Activated CD4-positive, alpha-beta T cell treated with anti-CD3 and anti-CD28 coated beads for 24 hours (primary cell): ENCODE measurements around the gene DNAJB12.
A peak's percentile ranks its signal among the peaks of the same experiment; 100 is the strongest.

ENCODE experiments used
- DNase-seq, 2 donors: peaks; one replicate each; pipeline ENCODE4 v3.0.0-alpha.2; 2020; ENCODE audit warnings: low read depth in 2 of 2

DNAJB12 gene

DNA sequence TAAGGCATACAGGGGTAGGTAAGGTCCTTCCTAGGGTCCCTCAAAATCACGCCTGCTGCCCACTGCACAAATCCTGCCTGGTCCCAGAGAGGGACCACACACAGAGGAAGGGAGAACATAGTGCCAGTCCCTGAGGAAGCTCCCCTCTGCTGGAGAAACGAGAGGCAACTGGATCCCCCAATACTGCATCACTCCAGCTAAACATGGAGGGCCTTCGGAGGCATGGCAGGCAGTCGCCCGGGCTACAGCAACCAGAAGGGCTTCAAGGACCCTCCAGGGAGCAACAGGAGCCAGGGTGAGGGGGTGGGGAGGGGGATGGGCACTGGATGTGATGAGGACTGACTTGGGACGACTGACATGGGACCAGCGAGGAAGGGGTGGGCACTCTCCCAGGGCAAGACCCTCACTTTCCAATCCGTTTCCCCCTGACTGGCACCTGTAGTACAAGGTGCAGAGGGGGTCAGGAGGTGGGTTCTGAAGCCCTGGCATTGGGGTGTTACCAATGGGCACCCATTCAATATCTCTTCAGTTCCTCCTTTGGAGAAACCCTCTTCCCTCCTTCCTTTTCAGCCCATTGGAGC lies 59.3 kb downstream of the DNAJB12 start:
- DNase-seq = no peak

GRCh38 chr10:72292223-72292691 lies 62.5 kb downstream of the DNAJB12 start:
- DNase-seq = peak in 1 of 2 donors; percentile 52

GRCh38 chr10:72291019-72291532 lies 63.6 kb downstream of the DNAJB12 start:
- no peak for DNase-seq

- DNase-seq = no peak
Observed at GRCh38 chr10:72285972-72286521, 68.7 kb downstream of the DNAJB12 start.

DNA sequence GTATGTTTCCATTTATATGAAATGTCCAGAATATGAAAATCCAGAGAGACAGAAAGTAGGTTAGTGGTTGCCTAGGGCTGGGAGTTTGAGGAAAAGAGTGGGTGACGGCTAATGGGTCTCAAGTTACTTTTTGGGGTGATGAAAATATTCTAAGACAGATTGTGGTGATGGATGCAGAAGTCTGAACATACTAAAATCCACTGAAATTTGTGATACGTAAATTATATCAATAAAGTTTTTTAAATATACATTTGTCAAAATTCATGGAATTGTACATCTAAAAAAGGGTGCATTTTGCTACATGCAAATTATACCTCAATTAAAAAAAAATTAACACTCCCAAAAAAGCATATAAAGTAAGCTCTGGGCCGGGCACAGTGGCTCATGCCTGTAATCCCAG lies 71.6 kb downstream of the DNAJB12 start:
- DNase-seq = no peak
